Osteocyte (in vitro differentiated cells): Measurements from ENCODE around the gene ASNSD1. TPM values are rescaled to one million over a fixed set of nuclear protein-coding genes. Genes with fewer than 3 reads are reported as not detected.
"Not testable (repeated sequence)": the region's sequence is repeated elsewhere in the genome, so short reads cannot be mapped to it uniquely, and the experiment has no call there.

Source experiments
- DNase-seq: peaks from one replicate; pipeline ENCODE4 v3.0.0; 2021; ENCODE audit warnings: mixed read lengths; ENCODE audit not compliant: unreplicated experiment; ENCODE audit errors: extremely low spot score
- H3K27ac Mint-ChIP-seq: one replicate; pipeline ENCODE4 v1.8.0; 2021; ENCODE audit warnings: mild to moderate bottlenecking, mixed read lengths; ENCODE audit not compliant: unreplicated experiment
- H3K27me3 Mint-ChIP-seq: one replicate; pipeline ENCODE4 v1.8.0; 2021; ENCODE audit warnings: mixed read lengths; ENCODE audit not compliant: unreplicated experiment
- H3K36me3 Mint-ChIP-seq: one replicate; pipeline ENCODE4 v1.8.0; 2021; ENCODE audit warnings: mixed read lengths; ENCODE audit not compliant: unreplicated experiment
- H3K4me1 Mint-ChIP-seq: one replicate; pipeline ENCODE4 v1.8.0; 2021; ENCODE audit warnings: mixed read lengths; ENCODE audit not compliant: unreplicated experiment
- H3K4me3 Mint-ChIP-seq: one replicate; pipeline ENCODE4 v1.8.0; 2021; ENCODE audit warnings: mild to moderate bottlenecking, moderate library complexity, mixed read lengths; ENCODE audit not compliant: unreplicated experiment
- H3K9me3 Mint-ChIP-seq: one replicate; pipeline ENCODE4 v1.8.0; 2021; ENCODE audit warnings: mixed read lengths; ENCODE audit not compliant: unreplicated experiment
- total RNA-seq: library from RNA; stranded (reverse); gene quantifications from 2 replicates; pipeline ENCODE4 v1.2.1, GENCODE V29; 2021
- TF ChIP-seq, protein P1 (sequence below): fragments of 200-600 bp; sonication (generic); IDR thresholded peaks from 2 replicates; pipeline ENCODE4 v1.5.0; 2021; ENCODE audit warnings: antibody characterized with exemption, mild to moderate bottlenecking, moderate library complexity

ASNSD1 gene
- total RNA-seq, 1 donor from 2014 or later: 46.0 TPM

DNA sequence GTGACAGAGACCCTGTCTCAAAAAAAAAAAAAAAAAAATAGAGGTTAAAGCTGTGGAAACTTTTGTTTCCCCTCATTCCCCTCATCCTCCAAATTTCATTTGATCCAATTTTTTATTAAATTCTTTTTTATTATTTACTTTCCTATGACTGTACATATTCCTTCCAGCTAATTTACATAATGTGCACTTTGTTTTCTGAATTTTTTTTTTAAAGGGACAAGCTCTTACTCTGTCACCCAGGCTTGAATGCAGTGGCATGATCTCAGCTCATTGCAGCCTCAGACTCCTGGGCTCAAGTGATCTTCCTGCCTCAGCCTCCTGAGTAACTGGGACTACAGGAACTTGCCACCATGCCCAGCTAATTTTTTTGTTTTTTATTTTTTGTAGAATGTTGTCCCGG, 23.6 kb downstream of the ASNSD1 start:
- Mint-ChIP-seq H3K36me3 (no peaks in the 10 kb centered on the region), H3K27me3 (no peaks in the 10 kb centered on the region), H3K4me3 (no peak overlapping the region), H3K27ac (no peak overlapping the region), H3K4me1 (peaks cover 14% of the 10 kb centered on the region), H3K9me3 (no peaks in the 10 kb centered on the region)
- DNase-seq: no peak
- TF ChIP-seq, protein P1, sequence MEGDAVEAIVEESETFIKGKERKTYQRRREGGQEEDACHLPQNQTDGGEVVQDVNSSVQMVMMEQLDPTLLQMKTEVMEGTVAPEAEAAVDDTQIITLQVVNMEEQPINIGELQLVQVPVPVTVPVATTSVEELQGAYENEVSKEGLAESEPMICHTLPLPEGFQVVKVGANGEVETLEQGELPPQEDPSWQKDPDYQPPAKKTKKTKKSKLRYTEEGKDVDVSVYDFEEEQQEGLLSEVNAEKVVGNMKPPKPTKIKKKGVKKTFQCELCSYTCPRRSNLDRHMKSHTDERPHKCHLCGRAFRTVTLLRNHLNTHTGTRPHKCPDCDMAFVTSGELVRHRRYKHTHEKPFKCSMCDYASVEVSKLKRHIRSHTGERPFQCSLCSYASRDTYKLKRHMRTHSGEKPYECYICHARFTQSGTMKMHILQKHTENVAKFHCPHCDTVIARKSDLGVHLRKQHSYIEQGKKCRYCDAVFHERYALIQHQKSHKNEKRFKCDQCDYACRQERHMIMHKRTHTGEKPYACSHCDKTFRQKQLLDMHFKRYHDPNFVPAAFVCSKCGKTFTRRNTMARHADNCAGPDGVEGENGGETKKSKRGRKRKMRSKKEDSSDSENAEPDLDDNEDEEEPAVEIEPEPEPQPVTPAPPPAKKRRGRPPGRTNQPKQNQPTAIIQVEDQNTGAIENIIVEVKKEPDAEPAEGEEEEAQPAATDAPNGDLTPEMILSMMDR: no peak

GRCh38 chr2:189685540-189686229, 24.4 kb downstream of the ASNSD1 start:
- H3K27ac Mint-ChIP-seq: no peak overlapping the region

DNA sequence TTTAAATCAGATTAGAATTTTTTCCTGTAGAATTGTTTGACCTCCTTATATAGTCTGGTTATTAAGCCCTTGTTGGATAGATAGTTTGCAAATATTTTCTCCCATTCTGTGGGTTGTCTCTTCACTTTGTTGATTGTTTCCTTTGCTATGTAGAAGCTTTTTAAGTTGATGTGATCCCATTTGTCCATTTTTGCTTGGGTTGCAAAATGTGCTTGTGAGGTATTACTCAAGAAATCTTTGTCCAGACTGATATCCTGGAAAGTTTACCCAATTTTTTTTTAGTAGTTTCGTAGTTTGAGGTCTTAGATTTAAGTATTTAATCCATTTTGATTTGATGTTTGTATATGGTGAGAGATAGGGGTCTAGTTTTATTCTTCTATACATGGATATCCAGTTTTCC, 26.5 kb downstream of the ASNSD1 start:
- not testable (repeated sequence) for H3K9me3 Mint-ChIP-seq, H3K4me3 Mint-ChIP-seq, H3K36me3 Mint-ChIP-seq, DNase-seq, H3K27me3 Mint-ChIP-seq, H3K27ac Mint-ChIP-seq
- peaks cover 11% of the 10 kb centered on the region for H3K4me1 Mint-ChIP-seq

More at GRCh38 chr2:189685540-189686229, 24.4 kb downstream of the ASNSD1 start:
- DNase-seq: no peak
- no peaks in the 10 kb centered on the region for H3K27me3 Mint-ChIP-seq
- H3K4me3 Mint-ChIP-seq: no peak overlapping the region
- H3K9me3 Mint-ChIP-seq: no peaks in the 10 kb centered on the region
- peaks cover 11% of the 10 kb centered on the region for H3K4me1 Mint-ChIP-seq
- TF ChIP-seq, protein P1: no peak
- H3K36me3 Mint-ChIP-seq: no peaks in the 10 kb centered on the region

GRCh38 chr2:189696223-189696622, 35.0 kb downstream of the ASNSD1 start:
- no peaks in the 10 kb centered on the region for H3K9me3 Mint-ChIP-seq
- H3K27ac Mint-ChIP-seq: no peak overlapping the region
- peaks cover 2% of the 10 kb centered on the region for H3K4me1 Mint-ChIP-seq

GRCh38 chr2:189698020-189698887, 37.0 kb downstream of the ASNSD1 start:
- Mint-ChIP-seq H3K4me1 (peaks cover 2% of the 10 kb centered on the region), H3K4me3 (no peak overlapping the region), H3K27ac (no peak overlapping the region), H3K9me3 (no peaks in the 10 kb centered on the region), H3K36me3 (peaks cover 2% of the 10 kb centered on the region), H3K27me3 (no peaks in the 10 kb centered on the region)
- no peak for DNase-seq
- TF ChIP-seq, protein P1: peak; percentile 76

More at GRCh38 chr2:189696223-189696622, 35.0 kb downstream of the ASNSD1 start:
- DNase-seq: no peak
- TF ChIP-seq, protein P1: no peak
- Mint-ChIP-seq H3K4me3 (no peak overlapping the region), H3K27me3 (no peaks in the 10 kb centered on the region), H3K36me3 (peaks cover 2% of the 10 kb centered on the region)
